H9 (cell line): Measurements from ENCODE around the gene TACR3. TPM values are rescaled to one million over a fixed set of nuclear protein-coding genes. Genes with fewer than 3 reads are reported as not detected.

ENCODE experiments used
- DNase-seq: peaks from one replicate; pipeline ENCODE4 v3.0.0-alpha.2; 2017
- H2AFZ ChIP-seq: one replicate; pipeline ENCODE4 v1.6.1; 2013; ENCODE audit warnings: mild to moderate bottlenecking, low read length, control low read depth, moderate library complexity
- H2AK5ac ChIP-seq: 2 replicates; pipeline ENCODE4 v1.6.1; 2013; ENCODE audit warnings: low read length, control low read depth, mixed read lengths; ENCODE audit not compliant: insufficient read length
- H2BK120ac ChIP-seq: one replicate; pipeline ENCODE4 v1.6.1; 2013; ENCODE audit warnings: low read depth, mild to moderate bottlenecking, low read length, control low read depth, inconsistent platforms; ENCODE audit not compliant: poor library complexity, severe bottlenecking
- H2BK12ac ChIP-seq: 2 replicates; pipeline ENCODE4 v1.6.1; 2013; ENCODE audit warnings: low read length, control low read depth, mixed read lengths, low read depth; ENCODE audit not compliant: insufficient read length
- H2BK15ac ChIP-seq: 2 replicates; pipeline ENCODE4 v1.6.1; 2013; ENCODE audit warnings: low read depth, low read length, control low read depth
- H2BK20ac ChIP-seq: one replicate; pipeline ENCODE4 v1.6.1; 2013; ENCODE audit warnings: low read depth, mild to moderate bottlenecking, low read length, control low read depth, inconsistent platforms; ENCODE audit not compliant: poor library complexity, severe bottlenecking
- H2BK5ac ChIP-seq: 2 replicates; pipeline ENCODE4 v1.6.1; 2013; ENCODE audit warnings: low read length, control low read depth, mixed read lengths; ENCODE audit not compliant: insufficient read length
- H3K14ac ChIP-seq: 2 replicates; pipeline ENCODE4 v1.6.1; 2013; ENCODE audit warnings: low read length, control low read depth; ENCODE audit not compliant: insufficient read depth
- H3K18ac ChIP-seq: 2 replicates; pipeline ENCODE4 v1.6.1; 2013; ENCODE audit warnings: low read depth, mild to moderate bottlenecking, mixed read lengths, low read length, control low read depth; ENCODE audit not compliant: insufficient read length
- H3K23ac ChIP-seq: 2 replicates; pipeline ENCODE4 v1.6.1; 2013; ENCODE audit warnings: low read length, control low read depth, mixed read lengths, low read depth; ENCODE audit not compliant: insufficient read length
- H3K23me2 ChIP-seq: 2 replicates; pipeline ENCODE4 v1.6.1; 2013; ENCODE audit warnings: low read depth, mild to moderate bottlenecking, mixed read lengths, low read length, control low read depth; ENCODE audit not compliant: insufficient read length, poor library complexity, severe bottlenecking
- H3K27ac ChIP-seq: 2 replicates; pipeline ENCODE4 v1.5.1; 2013; ENCODE audit warnings: low read length, control low read depth, mixed read lengths, low read depth; ENCODE audit not compliant: insufficient read length
- H3K27me3 ChIP-seq: 2 replicates; pipeline ENCODE4 v1.6.1; 2013; ENCODE audit warnings: low read length, control low read depth, inconsistent platforms; ENCODE audit not compliant: insufficient read depth
- H3K4ac ChIP-seq: 2 replicates; pipeline ENCODE4 v1.6.1; 2013; ENCODE audit warnings: low read depth, mild to moderate bottlenecking, control low read depth, inconsistent platforms, low read length, moderate library complexity
- H3K4me1 ChIP-seq: 2 replicates; pipeline ENCODE4 v1.6.1; 2013; ENCODE audit warnings: low read length, control low read depth, inconsistent platforms; ENCODE audit not compliant: insufficient read depth
- H3K4me2 ChIP-seq: 2 replicates; pipeline ENCODE4 v1.6.1; 2013; ENCODE audit warnings: low read length, control low read depth, mixed read lengths; ENCODE audit not compliant: insufficient read length, insufficient read depth
- H3K56ac ChIP-seq: 2 replicates; pipeline ENCODE4 v1.6.1; 2013; ENCODE audit warnings: low read depth, mild to moderate bottlenecking, mixed read lengths, low read length, control low read depth; ENCODE audit not compliant: insufficient read length
- H3K79me1 ChIP-seq: 2 replicates; pipeline ENCODE4 v1.6.1; 2013; ENCODE audit warnings: low read depth, mild to moderate bottlenecking, moderate library complexity, low read length, control low read depth, inconsistent platforms; ENCODE audit not compliant: insufficient read depth, poor library complexity, severe bottlenecking
- H3K79me2 ChIP-seq: 2 replicates; pipeline ENCODE4 v1.6.1; 2013; ENCODE audit warnings: low read length, control low read depth, inconsistent platforms; ENCODE audit not compliant: insufficient read depth
- H3K9ac ChIP-seq: 2 replicates; pipeline ENCODE4 v1.6.1; 2013; ENCODE audit warnings: low read length, control low read depth, mixed read lengths; ENCODE audit not compliant: insufficient read length; ENCODE audit errors: extremely low read depth
- H3K9me3 ChIP-seq: one replicate; pipeline ENCODE4 v1.6.1; 2013; ENCODE audit warnings: low read depth, low read length, inconsistent platforms; ENCODE audit not compliant: control insufficient read depth
- H3T11ph ChIP-seq: one replicate; pipeline ENCODE4 v1.6.1; 2013; ENCODE audit warnings: mild to moderate bottlenecking, low read length, control low read depth, inconsistent platforms
- H4K20me1 ChIP-seq: one replicate; pipeline ENCODE4 v1.6.1; 2013; ENCODE audit not compliant: control insufficient read depth, insufficient read length, insufficient read depth
- H4K5ac ChIP-seq: 2 replicates; pipeline ENCODE4 v1.6.1; 2013; ENCODE audit warnings: low read depth, mild to moderate bottlenecking, mixed read lengths, low read length, control low read depth; ENCODE audit not compliant: insufficient read length
- H4K8ac ChIP-seq: replicated peaks from 2 replicates; pipeline ENCODE4 v1.6.1; 2013; ENCODE audit warnings: low read length, control low read depth, mixed read lengths, low read depth; ENCODE audit not compliant: insufficient read length
- H4K91ac ChIP-seq: 2 replicates; pipeline ENCODE4 v1.6.1; 2013; ENCODE audit warnings: low read depth, mild to moderate bottlenecking, moderate library complexity, mixed read lengths, low read length, control low read depth; ENCODE audit not compliant: insufficient read length
- H3K27ac Mint-ChIP-seq, 3 experiments: 2 replicates in 2 of 3; 3 replicates in 1 of 3; pipeline ENCODE4 v1.8.0; 2020 to 2021; ENCODE audit warnings: mixed read lengths in 3 of 3, mild to moderate bottlenecking in 1 of 3, moderate library complexity in 1 of 3
- H3K27me3 Mint-ChIP-seq: 2 replicates; pipeline ENCODE4 v1.8.0; 2021; ENCODE audit warnings: low read depth, mild to moderate bottlenecking, moderate library complexity, mixed read lengths
- H3K36me3 Mint-ChIP-seq, 3 experiments: 2 replicates in 2 of 3; 3 replicates in 1 of 3; pipeline ENCODE4 v1.8.0; 2020 to 2021; ENCODE audit warnings: low read depth in 3 of 3, mixed read lengths in 3 of 3; ENCODE audit not compliant: insufficient read depth in 1 of 3
- H3K4me1 Mint-ChIP-seq, 2 experiments: 2 replicates each; pipeline ENCODE4 v1.8.0; 2020; ENCODE audit warnings: mixed read lengths in 2 of 2
- H3K4me3 Mint-ChIP-seq, 2 experiments: 2 replicates in 1 of 2; 3 replicates in 1 of 2; pipeline ENCODE4 v1.8.0; 2020 to 2021; ENCODE audit warnings: mild to moderate bottlenecking in 2 of 2, mixed read lengths in 2 of 2, moderate library complexity in 1 of 2
- H3K9me3 Mint-ChIP-seq, 2 experiments: 2 replicates in 1 of 2; 3 replicates in 1 of 2; pipeline ENCODE4 v1.8.0; 2020; ENCODE audit warnings: mild to moderate bottlenecking in 2 of 2, mixed read lengths in 2 of 2, moderate library complexity in 1 of 2
- WGBS: extraction: QIAGEN DNeasy Blood & Tissue Kit; methylation state at CpG from one replicate; pipeline ENCODE4 v1.1.7; 2013; ENCODE audit warnings: missing lambda C conversion rate, low lambda C conversion rate, mixed read lengths; ENCODE audit not compliant: insufficient read length; ENCODE audit errors: extremely low coverage; 5-methylcytosine and 5-hydroxymethylcytosine counted together
- total RNA-seq: library from RNA; stranded (reverse); gene quantifications from 2 replicates; pipeline ENCODE4 v1.2.1, GENCODE V29; 2021
- TF ChIP-seq, protein P1 (sequence below): fragments of 200-600 bp; sonication (generic); conservative IDR thresholded peaks from 3 replicates; pipeline ENCODE4 v1.8.0; 2021; ENCODE audit warnings: antibody characterized with exemption, mild to moderate bottlenecking

Gene TACR3
- total RNA-seq, 1 experiment from 2014 or later = 0.44 TPM

- Histone ChIP-seq H3K79me1 (no peaks in the 10 kb centered on the region), H2AK5ac (no peak overlapping the region), H4K5ac (no peak overlapping the region), H4K20me1 (no peaks in the 10 kb centered on the region), H3K4me1 (no peaks in the 10 kb centered on the region), H2BK120ac (no peak overlapping the region), H3K56ac (no peak overlapping the region), H4K91ac (no peak overlapping the region), H3T11ph (no peak overlapping the region), H3K14ac (no peak overlapping the region; the same call in 1 of the 2 replicates), H3K9ac (no peak overlapping the region), H3K18ac (no peak overlapping the region), H2BK15ac (no peak overlapping the region), H2BK20ac (no peak overlapping the region), H2BK5ac (no peak overlapping the region), H3K27ac (no peak overlapping the region), H3K4me2 (no peak overlapping the region), H2AFZ (no peak overlapping the region), H3K23ac (no peak overlapping the region), H4K8ac (no peak overlapping the region), H2BK12ac (no peak overlapping the region), H3K4ac (no peak overlapping the region), H3K23me2 (no peaks in the 10 kb centered on the region), H3K9me3 (no peaks in the 10 kb centered on the region), H3K27me3 (no peaks in the 10 kb centered on the region), H3K79me2 (no peaks in the 10 kb centered on the region)
- H3K9me3 Mint-ChIP-seq = peaks cover 0 to 2% of the 10 kb centered on the region in 2 experiments; a peak in 2 of 5 replicates
- no peaks in the 10 kb centered on the region for H3K27me3 Mint-ChIP-seq
- no peak overlapping the region; a peak in 1 of 7 replicates for H3K27ac Mint-ChIP-seq
- H3K36me3 Mint-ChIP-seq = no peaks in the 10 kb centered on the region; a peak in 1 of 7 replicates
- TF ChIP-seq, protein P1, sequence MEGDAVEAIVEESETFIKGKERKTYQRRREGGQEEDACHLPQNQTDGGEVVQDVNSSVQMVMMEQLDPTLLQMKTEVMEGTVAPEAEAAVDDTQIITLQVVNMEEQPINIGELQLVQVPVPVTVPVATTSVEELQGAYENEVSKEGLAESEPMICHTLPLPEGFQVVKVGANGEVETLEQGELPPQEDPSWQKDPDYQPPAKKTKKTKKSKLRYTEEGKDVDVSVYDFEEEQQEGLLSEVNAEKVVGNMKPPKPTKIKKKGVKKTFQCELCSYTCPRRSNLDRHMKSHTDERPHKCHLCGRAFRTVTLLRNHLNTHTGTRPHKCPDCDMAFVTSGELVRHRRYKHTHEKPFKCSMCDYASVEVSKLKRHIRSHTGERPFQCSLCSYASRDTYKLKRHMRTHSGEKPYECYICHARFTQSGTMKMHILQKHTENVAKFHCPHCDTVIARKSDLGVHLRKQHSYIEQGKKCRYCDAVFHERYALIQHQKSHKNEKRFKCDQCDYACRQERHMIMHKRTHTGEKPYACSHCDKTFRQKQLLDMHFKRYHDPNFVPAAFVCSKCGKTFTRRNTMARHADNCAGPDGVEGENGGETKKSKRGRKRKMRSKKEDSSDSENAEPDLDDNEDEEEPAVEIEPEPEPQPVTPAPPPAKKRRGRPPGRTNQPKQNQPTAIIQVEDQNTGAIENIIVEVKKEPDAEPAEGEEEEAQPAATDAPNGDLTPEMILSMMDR = no peak
- DNase-seq = no peak
- H3K4me1 Mint-ChIP-seq = no peaks in the 10 kb centered on the region
- no CpG with 5 or more reads among the region's 3 CpGs for WGBS
- no peak overlapping the region for H3K4me3 Mint-ChIP-seq
Measured at GRCh38 chr4:103754844-103755243, 35.1 kb upstream of the TACR3 start.
